K562 (cell line): ENCODE measurements around the gene ZFYVE28. TPM values are rescaled to one million over a fixed set of nuclear protein-coding genes. Genes with fewer than 3 reads are reported as not detected.

Source experiments
- ARID1B ChIP-seq: fragments of 450-650 bp; IDR thresholded peaks from 2 replicates; pipeline ENCODE4 v1.6.1; 2016; ENCODE audit warnings: antibody characterized with exemption, mild to moderate bottlenecking, inconsistent platforms
- CEBPB ChIP-seq: fragments of 450-650 bp; IDR thresholded peaks from 2 replicates; pipeline ENCODE4 v1.6.1; 2016; ENCODE audit warnings: missing genetic modification characterization, missing compliant biosample characterization
- EHMT2 ChIP-seq: fragments of 450-650 bp; IDR thresholded peaks from 2 replicates; pipeline ENCODE4 v1.6.1; 2018; ENCODE audit warnings: antibody characterized with exemption
- GATAD2B ChIP-seq: fragments of 450-650 bp; IDR thresholded peaks from 2 replicates; pipeline ENCODE4 v1.6.1; 2017; ENCODE audit warnings: mild to moderate bottlenecking, borderline replicate concordance
- GMEB1 ChIP-seq: fragments of 250-450 bp; sonication (Bioruptor Pico); IDR thresholded peaks from 2 replicates; pipeline ENCODE4 v1.4.0; 2020; ENCODE audit warnings: mild to moderate bottlenecking
- HDGF ChIP-seq: fragments of 450-650 bp; IDR thresholded peaks from 2 replicates; pipeline ENCODE4 v1.6.1; 2016
- KAT8 ChIP-seq: fragments of 450-650 bp; IDR thresholded peaks from 2 replicates; pipeline ENCODE4 v1.6.1; 2016; ENCODE audit warnings: low read depth, mild to moderate bottlenecking
- KDM4B ChIP-seq, 2 experiments: fragments of 450-650 bp in 1 of 2; sonication (generic) in 1 of 2; IDR thresholded peaks; 2 replicates each; pipeline ENCODE4 v1.6.1; 2016 to 2017; ENCODE audit warnings: borderline replicate concordance in 2 of 2, antibody characterized with exemption in 1 of 2, low read depth in 1 of 2, mild to moderate bottlenecking in 1 of 2
- MTA3 ChIP-seq: fragments of 450-650 bp; formaldehyde crosslinking; IDR thresholded peaks from 2 replicates; pipeline ENCODE4 v1.6.1; 2017; ENCODE audit warnings: mild to moderate bottlenecking, borderline replicate concordance
- NFATC3 ChIP-seq: fragments of 450-650 bp; IDR thresholded peaks from 2 replicates; pipeline ENCODE4 v1.6.1; 2017; ENCODE audit warnings: mild to moderate bottlenecking
- RFX1 ChIP-seq: fragments of 450-650 bp; IDR thresholded peaks from 2 replicates; pipeline ENCODE4 v1.6.1; 2016; ENCODE audit warnings: mild to moderate bottlenecking, moderate library complexity
- SIX5 ChIP-seq, 2 experiments: IDR thresholded peaks; 2 replicates each; pipeline ENCODE4 v1.6.1; 2011; ENCODE audit warnings: low read length in 2 of 2, borderline replicate concordance in 1 of 2, low read depth in 1 of 2, mild to moderate bottlenecking in 1 of 2, moderate library complexity in 1 of 2; ENCODE audit not compliant: insufficient read depth in 1 of 2
- SRF ChIP-seq, 2 experiments: fragments of 250-450, 450-650 bp in 1 of 2; sonication (Bioruptor Pico) in 1 of 2; sonication (generic) in 1 of 2; formaldehyde crosslinking; IDR thresholded peaks; 2 replicates each; pipeline versions ENCODE4 v1.5.0 to v1.5.1; 2020 to 2022; ENCODE audit warnings: mild to moderate bottlenecking in 1 of 2, missing genetic modification reagents in 1 of 2
- SRSF1 ChIP-seq: fragments of 200-400 bp; formaldehyde crosslinking; IDR thresholded peaks from 2 replicates; pipeline ENCODE4 v1.6.1; 2017; ENCODE audit warnings: mild to moderate bottlenecking, low read depth, low read length, moderate library complexity
- STAT5B ChIP-seq: fragments of 250-450 bp; sonication (Bioruptor Pico); IDR thresholded peaks from 2 replicates; pipeline ENCODE4 v1.8.0; 2021; ENCODE audit warnings: mild to moderate bottlenecking, inconsistent platforms
- VEZF1 ChIP-seq: fragments of 200-800 bp; sonication (Bioruptor generic); IDR thresholded peaks from 2 replicates; pipeline ENCODE4 v1.6.1; 2017; ENCODE audit warnings: missing genetic modification characterization, missing compliant biosample characterization
- XRCC3 ChIP-seq: fragments of 450-650 bp; IDR thresholded peaks from 2 replicates; pipeline ENCODE4 v1.6.1; 2017; ENCODE audit warnings: mild to moderate bottlenecking, moderate library complexity
- ZC3H4 ChIP-seq: sonication (generic); formaldehyde crosslinking; IDR thresholded peaks from 2 replicates; pipeline ENCODE4 v1.9.0; 2021; ENCODE audit warnings: missing genetic modification reagents, borderline replicate concordance
- ZMIZ1 ChIP-seq, 2 experiments: fragments of 150-350 bp in 1 of 2; IDR thresholded peaks; 2 replicates each; pipeline ENCODE4 v1.6.1; 2012 to 2016; ENCODE audit warnings: low read depth in 2 of 2, low read length in 2 of 2, mild to moderate bottlenecking in 1 of 2, moderate library complexity in 1 of 2
- ZNF444 ChIP-seq: fragments of 250-450 bp; sonication (Bioruptor Pico); IDR thresholded peaks from 2 replicates; pipeline ENCODE4 v1.4.0; 2020; ENCODE audit warnings: mild to moderate bottlenecking, moderate library complexity
- ZNF584 ChIP-seq: fragments of 200-800 bp; sonication (Bioruptor generic); IDR thresholded peaks from 2 replicates; pipeline ENCODE4 v1.6.1; 2016; ENCODE audit warnings: low read depth, mild to moderate bottlenecking, missing genetic modification characterization, missing compliant biosample characterization
- ZNF589 ChIP-seq: fragments of 200-800 bp; sonication (Bioruptor generic); IDR thresholded peaks from 2 replicates; pipeline ENCODE4 v1.6.1; 2016; ENCODE audit warnings: low read depth, missing genetic modification characterization, missing compliant biosample characterization
- polyA plus RNA-seq, 8 experiments: library from polyadenylated mRNA; depleted of rRNA in 4 of 8; stranded (reverse) in 5 of 8; unstranded in 3 of 8; fragments of >200 nt; fragmentation: Nextera tagmentation in 2 of 8; fragmentation: Illumina TruSeq in 1 of 8; extraction: Ambion mirVana in 2 of 8; extraction: Trizol in 1 of 8; gene quantifications; 2 replicates each; pipeline versions ENCODE4 v1.2.1 to v1.2.3, GENCODE V29; 2011 to 2014; ENCODE audit warnings: inconsistent platforms in 1 of 8, missing spikeins in 1 of 8
- total RNA-seq, 7 experiments: library from RNA; depleted of rRNA in 6 of 7; stranded (reverse); fragments of >200 nt in 6 of 7; fragmentation: Illumina TruSeq in 2 of 7; extraction: Trizol in 2 of 7; gene quantifications; 2 replicates each; pipeline versions ENCODE4 v1.2.1 to v1.2.3, GENCODE V29; 2011 to 2021; ENCODE audit warnings: low replicate concordance in 1 of 7

The ZFYVE28 gene
- total and polyA plus RNA-seq, 9 of the 15 experiments (the other 6 are each of a cell fraction or from before 2014, with no cell fraction given) = 1.3 to 24.8 (median 8.9) TPM

GRCh38 chr4:2418650-2419571, 466 bp upstream of the ZFYVE28 start, which contains the start of gene CFAP99 (continued):
- TF ChIP-seq NFATC3 = no peak
- peak; percentile 98 for TF ChIP-seq VEZF1 (CRISPR knock-in tag)
- TF ChIP-seq SIX5 (IDR thresholded peaks at IDR 0.05; ENCODE audit: borderline replicate concordance in 1 of 2, insufficient read depth in 1 of 2, low read depth in 1 of 2, low read length in 2 of 2) = peak; percentile 98 to 99
- no peak for TF ChIP-seq ZNF444
- no peak for TF ChIP-seq MTA3
- no peak for TF ChIP-seq SRSF1
- TF ChIP-seq CEBPB (tag) = no peak
- no peak for TF ChIP-seq ARID1B
- TF ChIP-seq GATAD2B = 0 out of 2 replicates have a peak, but pooled peaks have one; percentile 8
- no peak for TF ChIP-seq EHMT2
- peak in 1 of 2 experiments; percentile 51; a peak in 1 of 4 replicates for TF ChIP-seq SRF (CRISPR knock-in tag; IDR thresholded peaks at IDR 0.05)
- TF ChIP-seq XRCC3 = no peak
- TF ChIP-seq ZMIZ1 (IDR thresholded peaks at IDR 0.05; ENCODE audit: low read depth in 2 of 2, low read length in 2 of 2) = 0 out of 4 replicates have a peak, but pooled peaks of 1 of the 2 experiments have one; percentile 9
- TF ChIP-seq ZNF589 = peak; percentile 80; the same call in 1 of the 2 replicates
- TF ChIP-seq ZC3H4 (CRISPR knock-in tag) = no peak
- TF ChIP-seq KDM4B (IDR thresholded peaks at IDR 0.05; ENCODE audit: borderline replicate concordance in 2 of 2, low read depth in 1 of 2) = peak in 1 of 2 experiments; percentile 62; a peak in 1 of 4 replicates
- TF ChIP-seq KAT8 = no peak
- peak; percentile 95 for TF ChIP-seq GMEB1 (CRISPR knock-in tag)
- TF ChIP-seq STAT5B = no peak
- TF ChIP-seq ZNF584 = no peak
- peak; percentile 94 for TF ChIP-seq RFX1
- no peak for TF ChIP-seq HDGF
